ENCODE measurements around the gene CRTC1. TPM values are rescaled to one million over a fixed set of nuclear protein-coding genes. Genes with fewer than 3 reads are reported as not detected.

CRTC1 gene
- total and polyA plus RNA-seq, 4 donors, result 1.5 to 3.5 (median 1.9) TPM

DNA sequence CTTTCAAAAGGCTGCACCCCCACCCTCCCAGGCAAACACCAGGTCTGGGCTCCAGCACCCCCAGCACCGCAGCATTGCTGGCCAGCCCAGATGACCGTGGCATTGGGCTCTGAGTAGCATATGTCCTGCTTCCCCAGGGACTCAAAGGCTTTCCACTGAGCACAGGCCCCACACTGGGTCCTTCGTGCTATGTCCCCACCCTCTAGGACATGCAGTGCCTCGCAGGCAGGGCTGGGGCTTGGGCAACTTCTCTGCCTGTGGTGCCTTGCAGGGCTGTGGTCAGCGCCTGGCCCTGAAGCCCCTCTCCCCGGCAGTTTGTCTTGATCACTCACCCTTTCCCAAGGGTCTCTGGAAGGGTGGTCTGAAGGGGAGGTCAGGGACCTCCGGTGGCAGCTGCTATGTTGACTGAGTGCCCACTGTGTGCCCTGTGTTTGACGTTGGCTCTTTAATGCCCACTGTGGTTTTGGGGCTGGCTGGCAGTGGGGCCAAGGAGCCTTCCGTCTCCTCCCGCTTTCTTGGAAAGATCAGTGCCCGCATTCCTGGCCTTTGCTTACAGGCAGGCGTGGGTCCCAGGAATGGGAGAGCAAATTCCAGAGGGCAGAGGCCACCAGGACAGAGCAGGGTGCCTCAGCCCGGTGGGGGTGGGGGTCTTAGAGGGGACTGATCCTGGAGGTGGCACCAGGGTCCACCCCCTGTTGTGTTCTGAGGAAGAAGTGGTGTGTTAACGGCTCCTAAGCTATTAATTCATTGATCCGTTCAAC, 20.3 kb upstream of the CRTC1 start:
- Histone ChIP-seq H3K36me3 (ENCODE audit: control insufficient read depth in 4 of 4, insufficient read depth in 3 of 4, low read depth in 1 of 4, low read length in 3 of 4) (peaks cover 0 to 11% (median 5%) of the 10 kb centered on the region in 4 donors), H3K9me3 (ENCODE audit: control insufficient read depth in 4 of 4, low read length in 3 of 4) (no peaks in the 10 kb centered on the region), H3K27ac (ENCODE audit: low read depth in 1 of 2, low read length in 2 of 2) (no peak overlapping the region), H3K9ac (ENCODE audit: low read depth in 1 of 2, low read length in 2 of 2) (no peak overlapping the region), H3K27me3 (ENCODE audit: control insufficient read depth in 4 of 4, insufficient read depth in 4 of 4, low read length in 3 of 4) (no peaks in the 10 kb centered on the region), H3K4me3 (ENCODE audit: low read depth in 1 of 3, low read length in 3 of 3) (no peak overlapping the region), H3K4me1 (ENCODE audit: control insufficient read depth in 4 of 4, insufficient read depth in 4 of 4, low read length in 3 of 4) (no peaks in the 10 kb centered on the region)
- WGBS, result 82% methylated on average over 15 of the region's 15 CpGs
- no peak for TF ChIP-seq EGR1 (IDR thresholded peaks at IDR 0.05; ENCODE audit: low read depth in 2 of 2)
- no peak for DNase-seq (ENCODE audit: low spot score)

DNA sequence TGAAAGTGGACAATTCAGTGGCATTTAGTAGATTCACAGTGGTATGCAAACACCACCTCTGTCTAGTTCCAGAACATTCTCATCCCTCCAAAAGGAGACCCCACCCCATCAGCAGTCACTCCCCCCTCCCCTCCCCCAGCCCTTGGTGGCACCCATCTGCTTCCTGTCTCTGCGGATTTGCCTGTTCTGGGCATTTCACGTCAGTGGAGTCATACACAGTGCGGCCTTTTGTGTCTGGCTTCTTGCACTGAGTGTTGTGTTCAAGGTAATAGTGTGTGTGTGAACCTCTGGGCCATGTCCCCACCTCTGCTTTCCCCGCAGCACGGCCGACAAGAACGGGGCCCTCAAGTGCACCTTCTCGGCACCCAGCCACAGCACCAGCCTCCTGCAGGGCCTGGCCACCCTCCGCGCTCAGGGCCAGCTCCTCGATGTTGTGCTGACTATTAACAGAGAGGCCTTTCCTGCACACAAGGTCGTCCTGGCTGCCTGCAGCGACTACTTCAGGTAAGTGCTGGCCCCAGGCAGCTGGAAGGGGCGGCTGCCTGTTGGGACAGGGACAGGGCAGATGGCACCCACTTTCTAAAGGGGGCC, 19.4 kb upstream of the CRTC1 start:
- Histone ChIP-seq H3K4me1 (ENCODE audit: control insufficient read depth in 4 of 4, insufficient read depth in 4 of 4, low read length in 3 of 4) (no peaks in the 10 kb centered on the region), H3K27ac (ENCODE audit: low read depth in 1 of 2, low read length in 2 of 2) (no peak overlapping the region), H3K4me3 (ENCODE audit: low read depth in 1 of 3, low read length in 3 of 3) (no peak overlapping the region), H3K27me3 (ENCODE audit: control insufficient read depth in 4 of 4, insufficient read depth in 4 of 4, low read length in 3 of 4) (no peaks in the 10 kb centered on the region), H3K9me3 (ENCODE audit: control insufficient read depth in 4 of 4, low read length in 3 of 4) (no peaks in the 10 kb centered on the region), H3K36me3 (ENCODE audit: control insufficient read depth in 4 of 4, insufficient read depth in 3 of 4, low read depth in 1 of 4, low read length in 3 of 4) (peaks cover 0 to 14% (median 10%) of the 10 kb centered on the region in 4 donors), H3K9ac (ENCODE audit: low read depth in 1 of 2, low read length in 2 of 2) (no peak overlapping the region)
- DNase-seq (ENCODE audit: low spot score), result no peak
- 83% methylated on average over 14 of the region's 14 CpGs for WGBS
- TF ChIP-seq TAF1 (conservative IDR thresholded peaks at IDR 0.05) (no peak), HNF4A (conservative IDR thresholded peaks at IDR 0.05) (no peak), FOXA2 (IDR thresholded peaks at IDR 0.05) (no peak), RAD21 (IDR thresholded peaks at IDR 0.05) (no peak), EGR1 (IDR thresholded peaks at IDR 0.05; ENCODE audit: low read depth in 2 of 2) (no peak), YY1 (IDR thresholded peaks at IDR 0.05) (no peak), FOXA1 (IDR thresholded peaks at IDR 0.05) (no peak), GABPA (IDR thresholded peaks at IDR 0.05 in 1 of 2, conservative IDR thresholded peaks at IDR 0.05 in 1 of 2) (no peak), JUND (IDR thresholded peaks at IDR 0.05) (no peak)
- TF ChIP-seq, protein P1, sequence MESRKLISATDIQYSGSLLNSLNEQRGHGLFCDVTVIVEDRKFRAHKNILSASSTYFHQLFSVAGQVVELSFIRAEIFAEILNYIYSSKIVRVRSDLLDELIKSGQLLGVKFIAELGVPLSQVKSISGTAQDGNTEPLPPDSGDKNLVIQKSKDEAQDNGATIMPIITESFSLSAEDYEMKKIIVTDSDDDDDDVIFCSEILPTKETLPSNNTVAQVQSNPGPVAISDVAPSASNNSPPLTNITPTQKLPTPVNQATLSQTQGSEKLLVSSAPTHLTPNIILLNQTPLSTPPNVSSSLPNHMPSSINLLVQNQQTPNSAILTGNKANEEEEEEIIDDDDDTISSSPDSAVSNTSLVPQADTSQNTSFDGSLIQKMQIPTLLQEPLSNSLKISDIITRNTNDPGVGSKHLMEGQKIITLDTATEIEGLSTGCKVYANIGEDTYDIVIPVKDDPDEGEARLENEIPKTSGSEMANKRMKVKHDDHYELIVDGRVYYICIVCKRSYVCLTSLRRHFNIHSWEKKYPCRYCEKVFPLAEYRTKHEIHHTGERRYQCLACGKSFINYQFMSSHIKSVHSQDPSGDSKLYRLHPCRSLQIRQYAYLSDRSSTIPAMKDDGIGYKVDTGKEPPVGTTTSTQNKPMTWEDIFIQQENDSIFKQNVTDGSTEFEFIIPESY (IDR thresholded peaks at IDR 0.05), result no peak
- TF ChIP-seq, protein P2, sequence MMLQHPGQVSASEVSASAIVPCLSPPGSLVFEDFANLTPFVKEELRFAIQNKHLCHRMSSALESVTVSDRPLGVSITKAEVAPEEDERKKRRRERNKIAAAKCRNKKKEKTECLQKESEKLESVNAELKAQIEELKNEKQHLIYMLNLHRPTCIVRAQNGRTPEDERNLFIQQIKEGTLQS (IDR thresholded peaks at IDR 0.05), result no peak
- TF ChIP-seq, protein P3, sequence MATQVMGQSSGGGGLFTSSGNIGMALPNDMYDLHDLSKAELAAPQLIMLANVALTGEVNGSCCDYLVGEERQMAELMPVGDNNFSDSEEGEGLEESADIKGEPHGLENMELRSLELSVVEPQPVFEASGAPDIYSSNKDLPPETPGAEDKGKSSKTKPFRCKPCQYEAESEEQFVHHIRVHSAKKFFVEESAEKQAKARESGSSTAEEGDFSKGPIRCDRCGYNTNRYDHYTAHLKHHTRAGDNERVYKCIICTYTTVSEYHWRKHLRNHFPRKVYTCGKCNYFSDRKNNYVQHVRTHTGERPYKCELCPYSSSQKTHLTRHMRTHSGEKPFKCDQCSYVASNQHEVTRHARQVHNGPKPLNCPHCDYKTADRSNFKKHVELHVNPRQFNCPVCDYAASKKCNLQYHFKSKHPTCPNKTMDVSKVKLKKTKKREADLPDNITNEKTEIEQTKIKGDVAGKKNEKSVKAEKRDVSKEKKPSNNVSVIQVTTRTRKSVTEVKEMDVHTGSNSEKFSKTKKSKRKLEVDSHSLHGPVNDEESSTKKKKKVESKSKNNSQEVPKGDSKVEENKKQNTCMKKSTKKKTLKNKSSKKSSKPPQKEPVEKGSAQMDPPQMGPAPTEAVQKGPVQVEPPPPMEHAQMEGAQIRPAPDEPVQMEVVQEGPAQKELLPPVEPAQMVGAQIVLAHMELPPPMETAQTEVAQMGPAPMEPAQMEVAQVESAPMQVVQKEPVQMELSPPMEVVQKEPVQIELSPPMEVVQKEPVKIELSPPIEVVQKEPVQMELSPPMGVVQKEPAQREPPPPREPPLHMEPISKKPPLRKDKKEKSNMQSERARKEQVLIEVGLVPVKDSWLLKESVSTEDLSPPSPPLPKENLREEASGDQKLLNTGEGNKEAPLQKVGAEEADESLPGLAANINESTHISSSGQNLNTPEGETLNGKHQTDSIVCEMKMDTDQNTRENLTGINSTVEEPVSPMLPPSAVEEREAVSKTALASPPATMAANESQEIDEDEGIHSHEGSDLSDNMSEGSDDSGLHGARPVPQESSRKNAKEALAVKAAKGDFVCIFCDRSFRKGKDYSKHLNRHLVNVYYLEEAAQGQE (IDR thresholded peaks at IDR 0.05), result no peak
- TF ChIP-seq, protein P4, sequence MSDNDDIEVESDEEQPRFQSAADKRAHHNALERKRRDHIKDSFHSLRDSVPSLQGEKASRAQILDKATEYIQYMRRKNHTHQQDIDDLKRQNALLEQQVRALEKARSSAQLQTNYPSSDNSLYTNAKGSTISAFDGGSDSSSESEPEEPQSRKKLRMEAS (IDR thresholded peaks at IDR 0.05), result no peak

All from liver (tissue), 9 donors.